ENCODE results near the gene KLF15.
"Not testable (repeated sequence)": the region's sequence is repeated elsewhere in the genome, so short reads cannot be mapped to it uniquely, and the experiment has no call there.

The KLF15 gene

GRCh38 chr3:126345641-126346460 lies 11.4 kb downstream of the KLF15 start:
- DNase-seq = no peak

GRCh38 chr3:126345231-126345630 lies 12.0 kb downstream of the KLF15 start:
- DNase-seq = no peak

GRCh38 chr3:126344380-126345041 lies 12.7 kb downstream of the KLF15 start:
- DNase-seq = no peak

GRCh38 chr3:126343649-126344035 lies 13.6 kb downstream of the KLF15 start:
- DNase-seq = no peak

GRCh38 chr3:126342991-126343648 lies 14.1 kb downstream of the KLF15 start:
- DNase-seq = no peak

GRCh38 chr3:126342211-126342610 lies 15.0 kb downstream of the KLF15 start:
- no peak for DNase-seq

- DNase-seq = no peak
These were observed 15.5 kb downstream of the KLF15 start for GRCh38 chr3:126341755-126342150.

GRCh38 chr3:126340943-126341754 lies 16.1 kb downstream of the KLF15 start:
- DNase-seq = no peak

GRCh38 chr3:126340596-126340942 lies 16.6 kb downstream of the KLF15 start:
- DNase-seq = no peak

- DNase-seq = no peak
These were observed 17.1 kb downstream of the KLF15 start for GRCh38 chr3:126340081-126340511.

GRCh38 chr3:126339466-126339865 lies 17.7 kb downstream of the KLF15 start:
- no peak for DNase-seq

- no peak for DNase-seq
These were observed 18.4 kb downstream of the KLF15 start for GRCh38 chr3:126338790-126339288.

GRCh38 chr3:126337980-126338651 lies 19.1 kb downstream of the KLF15 start:
- no peak for DNase-seq

- not testable (repeated sequence) for DNase-seq
These were observed 25.3 kb downstream of the KLF15 start for GRCh38 chr3:126331812-126332336.

- DNase-seq = no peak
These were observed 27.1 kb downstream of the KLF15 start for GRCh38 chr3:126329927-126330725.

GRCh38 chr3:126326629-126327028 lies 30.6 kb downstream of the KLF15 start:
- no peak for DNase-seq

- DNase-seq = no peak
These were observed 34.8 kb downstream of the KLF15 start for GRCh38 chr3:126322181-126322967.

GRCh38 chr3:126321490-126321889 lies 35.7 kb downstream of the KLF15 start:
- DNase-seq = no peak

- no peak for DNase-seq
These were observed 36.5 kb downstream of the KLF15 start for GRCh38 chr3:126320517-126321293.
